GM12875 (cell line): ENCODE data around the gene TCHP.

ENCODE experiments used
- H3K4me3 ChIP-seq: one replicate; pipeline ENCODE4 v1.5.1; 2011; ENCODE audit warnings: low read depth, low read length, control low read depth
- TF ChIP-seq, protein P1 (sequence below): IDR thresholded peaks from 2 replicates; pipeline ENCODE4 v1.5.1; 2011; ENCODE audit warnings: low read depth, mild to moderate bottlenecking, control low read depth, inconsistent platforms, low read length, moderate library complexity, borderline replicate concordance; ENCODE audit not compliant: insufficient read depth

TCHP gene

GRCh38 chr12:109912855-109913321, 12.8 kb downstream of the TCHP start:
- H3K4me3 ChIP-seq = no peak overlapping the region
- TF ChIP-seq, protein P1, sequence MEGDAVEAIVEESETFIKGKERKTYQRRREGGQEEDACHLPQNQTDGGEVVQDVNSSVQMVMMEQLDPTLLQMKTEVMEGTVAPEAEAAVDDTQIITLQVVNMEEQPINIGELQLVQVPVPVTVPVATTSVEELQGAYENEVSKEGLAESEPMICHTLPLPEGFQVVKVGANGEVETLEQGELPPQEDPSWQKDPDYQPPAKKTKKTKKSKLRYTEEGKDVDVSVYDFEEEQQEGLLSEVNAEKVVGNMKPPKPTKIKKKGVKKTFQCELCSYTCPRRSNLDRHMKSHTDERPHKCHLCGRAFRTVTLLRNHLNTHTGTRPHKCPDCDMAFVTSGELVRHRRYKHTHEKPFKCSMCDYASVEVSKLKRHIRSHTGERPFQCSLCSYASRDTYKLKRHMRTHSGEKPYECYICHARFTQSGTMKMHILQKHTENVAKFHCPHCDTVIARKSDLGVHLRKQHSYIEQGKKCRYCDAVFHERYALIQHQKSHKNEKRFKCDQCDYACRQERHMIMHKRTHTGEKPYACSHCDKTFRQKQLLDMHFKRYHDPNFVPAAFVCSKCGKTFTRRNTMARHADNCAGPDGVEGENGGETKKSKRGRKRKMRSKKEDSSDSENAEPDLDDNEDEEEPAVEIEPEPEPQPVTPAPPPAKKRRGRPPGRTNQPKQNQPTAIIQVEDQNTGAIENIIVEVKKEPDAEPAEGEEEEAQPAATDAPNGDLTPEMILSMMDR = no peak

DNA sequence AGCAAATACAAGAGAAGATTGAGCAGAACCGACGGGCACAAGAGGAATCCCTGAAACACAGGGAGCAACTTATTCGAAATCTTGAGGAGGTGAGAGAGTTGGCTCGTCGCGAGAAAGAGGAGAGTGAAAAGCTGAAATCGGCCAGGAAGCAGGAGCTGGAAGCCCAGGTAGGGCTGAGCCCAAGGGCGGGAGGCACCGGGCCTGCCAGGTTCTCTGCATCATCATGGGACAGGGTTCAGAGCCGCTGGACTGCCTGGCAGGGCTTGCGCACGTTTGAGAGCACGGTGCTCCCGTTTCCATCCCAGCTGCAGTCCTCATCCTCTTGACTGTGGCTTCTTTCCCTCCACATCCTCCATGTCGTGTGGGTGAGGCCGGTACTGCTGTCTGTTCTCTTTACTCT, 14.4 kb downstream of the TCHP start:
- H3K4me3 ChIP-seq = no peak overlapping the region
- TF ChIP-seq, protein P1 = no peak

DNA sequence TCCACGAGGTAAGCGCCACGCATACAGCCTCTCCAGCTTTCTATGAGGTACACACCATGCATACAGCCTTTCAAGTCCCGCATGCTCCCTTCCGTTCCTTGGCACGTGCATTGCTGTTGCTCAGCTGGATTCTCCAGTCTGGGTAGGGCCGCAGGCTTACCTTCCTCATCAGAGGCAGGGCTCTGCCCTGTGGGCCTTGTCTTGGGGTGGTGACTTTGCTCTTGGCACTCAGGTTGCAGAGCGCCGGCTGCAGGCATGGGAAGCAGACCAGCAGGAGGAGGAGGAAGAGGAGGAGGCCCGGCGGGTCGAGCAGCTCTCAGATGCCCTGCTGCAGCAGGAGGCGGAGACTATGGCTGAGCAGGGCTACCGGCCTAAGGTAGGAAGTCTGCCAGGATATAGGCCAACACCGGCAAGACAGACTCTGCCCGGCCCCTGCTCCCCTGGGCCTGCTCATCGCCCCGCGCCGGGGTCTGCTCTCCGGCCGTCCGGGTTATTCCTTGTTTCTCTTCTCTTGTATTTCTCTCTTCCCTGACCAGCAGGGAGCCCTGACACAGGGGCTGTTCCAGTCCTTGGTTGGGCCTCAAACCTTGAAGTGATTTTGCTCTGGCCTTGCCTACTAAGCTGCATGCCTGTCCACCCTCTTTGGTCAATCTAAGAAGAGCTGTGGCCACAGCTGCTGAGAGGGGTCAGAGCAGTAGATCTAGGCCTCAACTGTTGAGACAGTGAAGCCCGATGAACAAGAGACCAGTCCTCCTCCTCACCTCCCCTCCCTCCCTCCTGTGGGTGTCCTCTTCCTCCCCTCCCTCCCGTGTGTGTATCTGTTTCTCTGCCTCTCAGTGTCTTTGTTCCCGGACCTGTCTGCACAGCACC, 15.3 kb downstream of the TCHP start:
- no peak overlapping the region for H3K4me3 ChIP-seq
- TF ChIP-seq, protein P1 = no peak

GRCh38 chr12:109916045-109916444, 16.0 kb downstream of the TCHP start:
- no peak overlapping the region for H3K4me3 ChIP-seq
- TF ChIP-seq, protein P1 = no peak

GRCh38 chr12:109919456-109919855, 19.4 kb downstream of the TCHP start:
- TF ChIP-seq, protein P1 = no peak
- no peak overlapping the region for H3K4me3 ChIP-seq

- H3K4me3 ChIP-seq = no peak overlapping the region
- TF ChIP-seq, protein P1 = no peak
Observed at GRCh38 chr12:109920261-109920780, 20.2 kb downstream of the TCHP start.

GRCh38 chr12:109921982-109922381, 21.9 kb downstream of the TCHP start:
- TF ChIP-seq, protein P1 = no peak
- H3K4me3 ChIP-seq = no peak overlapping the region
